HFFc6 (cell line): ENCODE results near the gene CABCOCO1. TPM values are rescaled to one million over a fixed set of nuclear protein-coding genes. Genes with fewer than 3 reads are reported as not detected.
A peak's percentile ranks its signal among the peaks of the same experiment; 100 is the strongest.
"Not testable (repeated sequence)": the region's sequence is repeated elsewhere in the genome, so short reads cannot be mapped to it uniquely, and the experiment has no call there.

Source experiments
- DNase-seq: peaks from one replicate; pipeline ENCODE4 v3.0.0-alpha.2; 2018
- H3K27ac Mint-ChIP-seq: 2 replicates; pipeline ENCODE4 v1.8.0; 2020; ENCODE audit warnings: mild to moderate bottlenecking, mixed read lengths
- H3K27me3 Mint-ChIP-seq: 2 replicates; pipeline ENCODE4 v1.8.0; 2021; ENCODE audit warnings: mild to moderate bottlenecking, moderate library complexity, mixed read lengths; ENCODE audit not compliant: insufficient read depth
- H3K36me3 Mint-ChIP-seq: 2 replicates; pipeline ENCODE4 v1.8.0; 2021; ENCODE audit warnings: low read depth, mixed read lengths
- H3K4me1 Mint-ChIP-seq: 2 replicates; pipeline ENCODE4 v1.8.0; 2020; ENCODE audit warnings: low read depth, mixed read lengths
- H3K4me3 Mint-ChIP-seq: 2 replicates; pipeline ENCODE4 v1.8.0; 2020; ENCODE audit warnings: mild to moderate bottlenecking, moderate library complexity, mixed read lengths
- H3K9me3 Mint-ChIP-seq: 2 replicates; pipeline ENCODE4 v1.8.0; 2020; ENCODE audit warnings: mild to moderate bottlenecking, mixed read lengths
- total RNA-seq, 6 experiments: library from RNA; stranded (reverse); fragmentation: NEBNext Ultra II Directional; extraction: Animal tissue kit (Norgen Biotek cat#: 25700); gene quantifications; 2 replicates in 1 of 6; 3 replicates in 5 of 6; pipeline ENCODE4 v1.2.3, GENCODE V29; 2021
- TF ChIP-seq, protein P1 (sequence below): fragments of 200-600 bp; sonication (generic); IDR thresholded peaks from 2 replicates; pipeline ENCODE4 v1.5.0; 2021; ENCODE audit warnings: antibody characterized with exemption, mild to moderate bottlenecking

The CABCOCO1 gene
- total RNA-seq, 6 experiments from 2014 or later: 0.15 to 0.45 (median 0.31) TPM; not detected in 1

DNA sequence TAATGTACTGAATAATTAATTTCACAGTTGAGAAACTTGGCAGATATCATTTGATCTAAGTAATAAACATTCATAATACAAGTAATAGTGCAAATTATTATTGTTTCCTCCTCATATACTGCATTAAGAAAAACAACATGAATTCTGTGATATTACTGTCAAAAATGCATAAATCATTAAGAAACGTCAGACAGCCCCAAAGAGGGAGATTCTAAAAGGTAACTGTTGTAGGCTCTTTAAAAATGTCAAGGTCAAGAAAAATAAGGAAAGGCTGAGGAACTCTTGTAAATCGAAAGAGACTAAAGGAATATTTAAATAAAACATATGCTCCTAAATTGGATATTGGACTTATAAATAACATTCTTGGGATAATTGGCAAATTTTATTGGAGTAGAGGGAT, 67.9 kb downstream of the CABCOCO1 start:
- TF ChIP-seq, protein P1, sequence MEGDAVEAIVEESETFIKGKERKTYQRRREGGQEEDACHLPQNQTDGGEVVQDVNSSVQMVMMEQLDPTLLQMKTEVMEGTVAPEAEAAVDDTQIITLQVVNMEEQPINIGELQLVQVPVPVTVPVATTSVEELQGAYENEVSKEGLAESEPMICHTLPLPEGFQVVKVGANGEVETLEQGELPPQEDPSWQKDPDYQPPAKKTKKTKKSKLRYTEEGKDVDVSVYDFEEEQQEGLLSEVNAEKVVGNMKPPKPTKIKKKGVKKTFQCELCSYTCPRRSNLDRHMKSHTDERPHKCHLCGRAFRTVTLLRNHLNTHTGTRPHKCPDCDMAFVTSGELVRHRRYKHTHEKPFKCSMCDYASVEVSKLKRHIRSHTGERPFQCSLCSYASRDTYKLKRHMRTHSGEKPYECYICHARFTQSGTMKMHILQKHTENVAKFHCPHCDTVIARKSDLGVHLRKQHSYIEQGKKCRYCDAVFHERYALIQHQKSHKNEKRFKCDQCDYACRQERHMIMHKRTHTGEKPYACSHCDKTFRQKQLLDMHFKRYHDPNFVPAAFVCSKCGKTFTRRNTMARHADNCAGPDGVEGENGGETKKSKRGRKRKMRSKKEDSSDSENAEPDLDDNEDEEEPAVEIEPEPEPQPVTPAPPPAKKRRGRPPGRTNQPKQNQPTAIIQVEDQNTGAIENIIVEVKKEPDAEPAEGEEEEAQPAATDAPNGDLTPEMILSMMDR: no peak
- Mint-ChIP-seq H3K36me3 (no peaks in the 10 kb centered on the region; the same call in 1 of the 2 replicates), H3K9me3 (no peaks in the 10 kb centered on the region), H3K4me3 (no peak overlapping the region), H3K27ac (no peak overlapping the region), H3K27me3 (peaks cover 5% of the 10 kb centered on the region), H3K4me1 (no peaks in the 10 kb centered on the region)
- no peak for DNase-seq

GRCh38 chr10:61731638-61732037, 68.9 kb downstream of the CABCOCO1 start:
- no peak for DNase-seq
- no peaks in the 10 kb centered on the region for H3K9me3 Mint-ChIP-seq
- no peak overlapping the region for H3K27ac Mint-ChIP-seq
- no peaks in the 10 kb centered on the region; the same call in 1 of the 2 replicates for H3K36me3 Mint-ChIP-seq
- H3K4me1 Mint-ChIP-seq: no peaks in the 10 kb centered on the region
- no peak overlapping the region for H3K4me3 Mint-ChIP-seq
- H3K27me3 Mint-ChIP-seq: peaks cover 5% of the 10 kb centered on the region
- TF ChIP-seq, protein P1: no peak

DNA sequence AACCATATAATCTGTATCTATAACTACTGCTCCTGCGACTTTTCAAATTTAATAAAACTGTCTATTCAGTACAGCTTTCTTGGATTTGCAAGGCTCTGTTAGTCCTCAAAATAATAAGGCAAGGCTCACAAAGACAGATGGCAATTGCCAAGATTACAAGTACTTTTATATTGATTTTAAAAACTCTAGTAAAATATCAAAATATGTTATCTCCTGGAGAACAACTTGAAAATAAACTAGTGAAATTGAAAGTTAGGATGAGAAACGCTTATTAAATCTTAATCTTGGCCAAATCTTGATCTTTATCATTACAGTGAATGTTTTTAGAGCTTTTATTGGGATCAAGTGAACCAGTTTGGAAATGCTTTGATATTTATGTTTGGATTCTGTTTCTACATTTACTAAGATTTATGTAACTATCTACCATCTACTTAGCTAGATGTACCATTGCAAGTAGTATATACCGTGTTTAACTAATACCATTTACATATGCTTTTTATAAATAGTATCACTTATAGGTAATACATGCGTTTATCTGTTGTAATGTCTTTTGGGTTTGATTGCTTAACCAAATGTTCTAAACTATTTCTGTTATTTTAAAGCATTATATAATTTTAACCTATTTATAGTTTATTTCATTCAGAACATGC, 70.0 kb downstream of the CABCOCO1 start:
- Mint-ChIP-seq H3K4me1 (no peaks in the 10 kb centered on the region), H3K4me3 (no peak overlapping the region), H3K9me3 (no peaks in the 10 kb centered on the region), H3K36me3 (no peaks in the 10 kb centered on the region; the same call in 1 of the 2 replicates), H3K27me3 (peaks cover 5% of the 10 kb centered on the region), H3K27ac (no peak overlapping the region)
- no peak for DNase-seq
- TF ChIP-seq, protein P1: no peak

- no peak overlapping the region for H3K4me3 Mint-ChIP-seq
- DNase-seq: peak; percentile 41
- H3K27me3 Mint-ChIP-seq: peaks cover 5% of the 10 kb centered on the region
- TF ChIP-seq, protein P1: peak; percentile 87
- no peaks in the 10 kb centered on the region; the same call in 1 of the 2 replicates for H3K36me3 Mint-ChIP-seq
- no peaks in the 10 kb centered on the region for H3K4me1 Mint-ChIP-seq
- no peak overlapping the region for H3K27ac Mint-ChIP-seq
- H3K9me3 Mint-ChIP-seq: no peaks in the 10 kb centered on the region
These were observed 70.7 kb downstream of the CABCOCO1 start for GRCh38 chr10:61733358-61733940.

- Mint-ChIP-seq H3K36me3 (no peaks in the 10 kb centered on the region), H3K4me1 (no peaks in the 10 kb centered on the region), H3K9me3 (no peaks in the 10 kb centered on the region), H3K4me3 (no peak overlapping the region), H3K27ac (no peak overlapping the region), H3K27me3 (peaks cover 4% of the 10 kb centered on the region)
- TF ChIP-seq, protein P1: no peak
- no peak for DNase-seq
These were observed 73.2 kb downstream of the CABCOCO1 start for GRCh38 chr10:61735882-61736281.

- not testable (repeated sequence) for H3K27me3 Mint-ChIP-seq, H3K36me3 Mint-ChIP-seq, H3K4me3 Mint-ChIP-seq, DNase-seq, H3K9me3 Mint-ChIP-seq, H3K4me1 Mint-ChIP-seq, H3K27ac Mint-ChIP-seq
These were observed 74.7 kb downstream of the CABCOCO1 start for GRCh38 chr10:61737455-61737854.
